ENCODE measurements around the gene DIPK2B. TPM values are rescaled to one million over a fixed set of nuclear protein-coding genes. Genes with fewer than 3 reads are reported as not detected.

Gene DIPK2B
- total and polyA plus RNA-seq, 9 of the 15 experiments (the other 6 are each of a cell fraction or from before 2014, with no cell fraction given): not detected

- TF ChIP-seq THAP12 (CRISPR knock-in tag; IDR thresholded peaks at IDR 0.05) (no peak), U2AF1 (optimal IDR thresholded peaks at IDR 0.05; ENCODE audit: low read depth, low read length) (no peak), MED1 (CRISPR knock-in tag; IDR thresholded peaks at IDR 0.05; ENCODE audit: borderline replicate concordance) (no peak)
These were observed 33.9 kb downstream of the DIPK2B start (continued) for GRCh38 chrX:45166781-45167180.

DNA sequence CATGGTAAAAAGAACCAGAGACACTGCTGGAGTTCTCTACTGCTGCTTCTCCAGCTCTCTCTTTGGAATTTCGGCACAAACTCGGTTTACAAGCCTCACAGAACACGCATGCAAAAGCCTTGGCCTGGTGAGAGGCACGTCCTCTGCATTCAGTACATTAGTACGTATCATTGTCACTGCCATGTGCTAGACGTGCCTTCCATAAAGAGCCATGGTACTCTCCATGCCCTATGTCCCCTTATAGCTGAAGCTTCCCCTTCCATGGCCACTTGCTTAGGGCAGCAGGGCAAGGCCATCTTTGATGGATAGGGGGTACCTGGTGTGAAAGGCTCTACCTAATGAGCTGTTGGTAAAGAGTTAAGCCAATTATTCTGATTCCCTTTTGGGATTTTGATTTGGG, 35.0 kb downstream of the DIPK2B start:
- no peaks in the 10 kb centered on the region for H3K27me3 ChIP-seq (ENCODE audit: control insufficient read depth in 2 of 2, insufficient read depth in 2 of 2, low read length in 2 of 2)
- intact Hi-C loops (cut with micrococcal nuclease) (no loop called here), in situ Hi-C loops (cut with MboI) (no loop called here)
- no peak for ATAC-seq
- no peaks in the 10 kb centered on the region for H3K79me2 ChIP-seq (ENCODE audit: control insufficient read depth, insufficient read depth, low read length)
- no peaks in the 10 kb centered on the region for H3K9me1 ChIP-seq (ENCODE audit: control insufficient read depth, insufficient read depth, low read length)
- no peaks in the 10 kb centered on the region for H4K20me1 ChIP-seq (replicated peaks; ENCODE audit: control insufficient read depth, insufficient read depth, low read length)
- 47% methylated on average over 6 of the region's 6 CpGs for WGBS (ENCODE audit: insufficient coverage, low coverage, missing lambda C conversion rate)
- H3K4me1 ChIP-seq (replicated peaks in 1 of 2; ENCODE audit: control insufficient read depth in 2 of 2, insufficient read depth in 2 of 2, low read length in 2 of 2): peaks cover 0 to 23% of the 10 kb centered on the region in 2 experiments; a peak in 4 of 5 replicates
- no peaks in the 10 kb centered on the region for H3K36me3 ChIP-seq (ENCODE audit: control insufficient read depth, insufficient read depth, low read length)
- FAIRE-seq: no peak
- H3K4me3 ChIP-seq: no peak overlapping the region
- H3K4me2 ChIP-seq (ENCODE audit: insufficient read depth, low read length): no peak overlapping the region
- 0 out of 2 replicates have a peak, but pooled peaks cover under 1% of the 10 kb centered on the region for H3K9me3 ChIP-seq (replicated peaks; ENCODE audit: control insufficient read depth, insufficient read depth, low read depth, low read length)
- ChIA-PET POLR2A (no interaction called here), CTCF (ENCODE audit: low intra/inter-chr PET ratio) (no interaction called here)
- DNase-seq (ENCODE audit: extremely low read depth in 1 of 4, low spot score in 3 of 4): no peak
- no peak overlapping the region for H2AFZ ChIP-seq (ENCODE audit: low read depth, low read length)
- no TSS peak for BruUV-seq (replicated peaks)
- no peak overlapping the region for H3K9ac ChIP-seq (ENCODE audit: insufficient read depth in 1 of 2, low read depth in 2 of 2, low read length in 2 of 2)
- no peak overlapping the region for H3K27ac ChIP-seq (ENCODE audit: extremely low read depth, low read depth, low read length)
- TF ChIP-seq, protein P1, sequence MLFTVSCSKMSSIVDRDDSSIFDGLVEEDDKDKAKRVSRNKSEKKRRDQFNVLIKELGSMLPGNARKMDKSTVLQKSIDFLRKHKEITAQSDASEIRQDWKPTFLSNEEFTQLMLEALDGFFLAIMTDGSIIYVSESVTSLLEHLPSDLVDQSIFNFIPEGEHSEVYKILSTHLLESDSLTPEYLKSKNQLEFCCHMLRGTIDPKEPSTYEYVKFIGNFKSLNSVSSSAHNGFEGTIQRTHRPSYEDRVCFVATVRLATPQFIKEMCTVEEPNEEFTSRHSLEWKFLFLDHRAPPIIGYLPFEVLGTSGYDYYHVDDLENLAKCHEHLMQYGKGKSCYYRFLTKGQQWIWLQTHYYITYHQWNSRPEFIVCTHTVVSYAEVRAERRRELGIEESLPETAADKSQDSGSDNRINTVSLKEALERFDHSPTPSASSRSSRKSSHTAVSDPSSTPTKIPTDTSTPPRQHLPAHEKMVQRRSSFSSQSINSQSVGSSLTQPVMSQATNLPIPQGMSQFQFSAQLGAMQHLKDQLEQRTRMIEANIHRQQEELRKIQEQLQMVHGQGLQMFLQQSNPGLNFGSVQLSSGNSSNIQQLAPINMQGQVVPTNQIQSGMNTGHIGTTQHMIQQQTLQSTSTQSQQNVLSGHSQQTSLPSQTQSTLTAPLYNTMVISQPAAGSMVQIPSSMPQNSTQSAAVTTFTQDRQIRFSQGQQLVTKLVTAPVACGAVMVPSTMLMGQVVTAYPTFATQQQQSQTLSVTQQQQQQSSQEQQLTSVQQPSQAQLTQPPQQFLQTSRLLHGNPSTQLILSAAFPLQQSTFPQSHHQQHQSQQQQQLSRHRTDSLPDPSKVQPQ (CRISPR knock-in tag; IDR thresholded peaks at IDR 0.05; ENCODE audit: borderline replicate concordance): no peak
- TF ChIP-seq ZNF561 (CRISPR knock-in tag; conservative IDR thresholded peaks at IDR 0.05) (no peak), SMARCA5 (IDR thresholded peaks at IDR 0.05) (no peak), TFE3 (CRISPR knock-in tag; IDR thresholded peaks at IDR 0.05) (no peak), SMC3 (conservative IDR thresholded peaks at IDR 0.05; ENCODE audit: insufficient read depth, low read depth, low read length) (no peak), FOXK1 (CRISPR knock-in tag; IDR thresholded peaks at IDR 0.05; ENCODE audit: borderline replicate concordance) (no peak), ELK3 (CRISPR knock-in tag; IDR thresholded peaks at IDR 0.05) (no peak), EGR1 (conservative IDR thresholded peaks at IDR 0.05) (no peak)
- TF ChIP-seq, protein P2, sequence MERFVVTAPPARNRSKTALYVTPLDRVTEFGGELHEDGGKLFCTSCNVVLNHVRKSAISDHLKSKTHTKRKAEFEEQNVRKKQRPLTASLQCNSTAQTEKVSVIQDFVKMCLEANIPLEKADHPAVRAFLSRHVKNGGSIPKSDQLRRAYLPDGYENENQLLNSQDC (CRISPR knock-in tag; IDR thresholded peaks at IDR 0.05): no peak
